ENCODE results near the gene LST1.

Gene LST1

GRCh38 chr6:31626952-31627351 lies 40.9 kb downstream of the LST1 start:
- Histone ChIP-seq H3K4me2 (ENCODE audit: low read length) (no peak overlapping the region), H3K4me3 (ENCODE audit: low read length) (no peak overlapping the region), H3K9me2 (replicated peaks; ENCODE audit: control insufficient read depth, low read length) (no peaks in the 10 kb centered on the region), H3K27ac (ENCODE audit: low read depth, low read length) (no peak overlapping the region), H4K20me1 (ENCODE audit: control insufficient read depth, insufficient read depth, low read depth, low read length) (peaks cover 10% of the 10 kb centered on the region), H3K36me3 (ENCODE audit: control insufficient read depth, low read length) (peaks cover 100% of the 10 kb centered on the region), H3K79me2 (ENCODE audit: control insufficient read depth, low read length) (peaks cover 69% of the 10 kb centered on the region), H3K4me1 (ENCODE audit: control insufficient read depth, low read length) (peaks cover 10% of the 10 kb centered on the region), H3K27me3 (ENCODE audit: control insufficient read depth, low read length) (no peaks in the 10 kb centered on the region), H3F3A (ENCODE audit: control insufficient read depth, insufficient read depth) (no peaks in the 10 kb centered on the region), H3K9me3 (ENCODE audit: control insufficient read depth, insufficient read depth, low read length) (no peaks in the 10 kb centered on the region)
- TF ChIP-seq EZH2phosphoT487 (IDR thresholded peaks at IDR 0.05; ENCODE audit: borderline replicate concordance, low read length), result no peak
- no peak for TF ChIP-seq CTCF (IDR thresholded peaks at IDR 0.05; ENCODE audit: low read depth, low read length, poor library complexity, severe bottlenecking)

- H3K27me3 ChIP-seq (ENCODE audit: control insufficient read depth, low read length), result no peaks in the 10 kb centered on the region
- no peaks in the 10 kb centered on the region for H3K9me2 ChIP-seq (replicated peaks; ENCODE audit: control insufficient read depth, low read length)
- 0 out of 2 replicates have a peak, but pooled peaks cover 2% of the 10 kb centered on the region for H3F3A ChIP-seq (ENCODE audit: control insufficient read depth, insufficient read depth)
- H3K4me3 ChIP-seq (ENCODE audit: low read length), result no peak overlapping the region
- H3K79me2 ChIP-seq (ENCODE audit: control insufficient read depth, low read length), result peaks cover 68% of the 10 kb centered on the region
- TF ChIP-seq CTCF (IDR thresholded peaks at IDR 0.05; ENCODE audit: low read depth, low read length, poor library complexity, severe bottlenecking) (no peak), EZH2phosphoT487 (IDR thresholded peaks at IDR 0.05; ENCODE audit: borderline replicate concordance, low read length) (no peak)
- peaks cover 1% of the 10 kb centered on the region for H3K4me1 ChIP-seq (ENCODE audit: control insufficient read depth, low read length)
- peaks cover 5% of the 10 kb centered on the region; the same call in 1 of the 2 replicates for H4K20me1 ChIP-seq (ENCODE audit: control insufficient read depth, insufficient read depth, low read depth, low read length)
- peaks cover 100% of the 10 kb centered on the region for H3K36me3 ChIP-seq (ENCODE audit: control insufficient read depth, low read length)
- no peak overlapping the region for H3K4me2 ChIP-seq (ENCODE audit: low read length)
- H3K27ac ChIP-seq (ENCODE audit: low read depth, low read length), result no peak overlapping the region
- H3K9me3 ChIP-seq (ENCODE audit: control insufficient read depth, insufficient read depth, low read length), result no peaks in the 10 kb centered on the region
These were observed 41.7 kb downstream of the LST1 start for GRCh38 chr6:31627690-31628287.

GRCh38 chr6:31629014-31629413 lies 42.9 kb downstream of the LST1 start:
- no peak overlapping the region for H3K27ac ChIP-seq (ENCODE audit: low read depth, low read length)
- H3K79me2 ChIP-seq (ENCODE audit: control insufficient read depth, low read length), result peaks cover 61% of the 10 kb centered on the region
- peaks cover 4% of the 10 kb centered on the region; the same call in 1 of the 2 replicates for H4K20me1 ChIP-seq (ENCODE audit: control insufficient read depth, insufficient read depth, low read depth, low read length)
- no peak overlapping the region for H3K4me3 ChIP-seq (ENCODE audit: low read length)
- H3K4me1 ChIP-seq (ENCODE audit: control insufficient read depth, low read length), result no peaks in the 10 kb centered on the region
- no peaks in the 10 kb centered on the region for H3K27me3 ChIP-seq (ENCODE audit: control insufficient read depth, low read length)
- peaks cover 8% of the 10 kb centered on the region; the same call in 1 of the 2 replicates for H3F3A ChIP-seq (ENCODE audit: control insufficient read depth, insufficient read depth)
- H3K4me2 ChIP-seq (ENCODE audit: low read length), result no peak overlapping the region
- H3K9me3 ChIP-seq (ENCODE audit: control insufficient read depth, insufficient read depth, low read length), result no peaks in the 10 kb centered on the region
- peaks cover 100% of the 10 kb centered on the region for H3K36me3 ChIP-seq (ENCODE audit: control insufficient read depth, low read length)
- no peak for TF ChIP-seq CTCF (IDR thresholded peaks at IDR 0.05; ENCODE audit: low read depth, low read length, poor library complexity, severe bottlenecking)
- TF ChIP-seq EZH2phosphoT487 (IDR thresholded peaks at IDR 0.05; ENCODE audit: borderline replicate concordance, low read length), result no peak
- H3K9me2 ChIP-seq (replicated peaks; ENCODE audit: control insufficient read depth, low read length), result no peaks in the 10 kb centered on the region
